ENCODE results near the gene TTC3.
A peak's percentile ranks its signal among the peaks of the same experiment; 100 is the strongest.

The TTC3 gene

DNA sequence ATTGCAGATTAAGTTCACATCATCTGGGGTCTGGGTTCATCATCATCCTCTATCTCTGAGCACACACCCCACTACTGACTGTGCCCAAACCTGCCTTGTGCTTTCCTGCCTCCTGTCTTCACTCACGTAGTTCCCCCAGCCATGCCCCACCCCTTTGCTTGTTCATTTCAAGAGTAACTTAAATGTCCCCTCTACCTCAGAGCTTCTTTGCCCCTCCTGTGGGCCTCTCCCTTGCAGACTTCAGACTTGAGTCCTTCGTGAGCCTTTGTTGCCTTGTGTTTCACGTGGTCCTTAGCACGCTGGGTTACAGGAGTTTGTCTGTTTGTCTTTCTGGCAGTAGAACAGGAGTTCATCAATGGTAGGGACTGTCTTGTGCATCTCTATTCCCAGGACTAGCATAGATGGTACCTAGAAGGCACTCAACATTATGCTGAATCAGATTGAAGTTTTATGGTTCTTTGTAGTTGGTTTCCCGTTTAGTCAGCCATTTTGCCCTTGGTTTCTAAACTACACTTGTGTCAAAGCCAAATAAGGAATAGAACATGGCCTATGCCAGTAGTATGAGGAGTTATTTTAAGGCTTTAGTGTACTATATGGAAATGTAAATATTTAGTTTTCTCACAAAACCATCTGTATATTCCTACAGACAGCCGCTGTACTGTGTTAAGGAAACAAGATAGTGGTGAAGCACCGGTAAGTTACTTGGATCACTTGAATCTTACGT, 86.2 kb downstream of the TTC3 start:
- H3K4me3 ChIP-seq (ENCODE audit: low read depth, low read length): no peak overlapping the region
- TF ChIP-seq, protein P1, sequence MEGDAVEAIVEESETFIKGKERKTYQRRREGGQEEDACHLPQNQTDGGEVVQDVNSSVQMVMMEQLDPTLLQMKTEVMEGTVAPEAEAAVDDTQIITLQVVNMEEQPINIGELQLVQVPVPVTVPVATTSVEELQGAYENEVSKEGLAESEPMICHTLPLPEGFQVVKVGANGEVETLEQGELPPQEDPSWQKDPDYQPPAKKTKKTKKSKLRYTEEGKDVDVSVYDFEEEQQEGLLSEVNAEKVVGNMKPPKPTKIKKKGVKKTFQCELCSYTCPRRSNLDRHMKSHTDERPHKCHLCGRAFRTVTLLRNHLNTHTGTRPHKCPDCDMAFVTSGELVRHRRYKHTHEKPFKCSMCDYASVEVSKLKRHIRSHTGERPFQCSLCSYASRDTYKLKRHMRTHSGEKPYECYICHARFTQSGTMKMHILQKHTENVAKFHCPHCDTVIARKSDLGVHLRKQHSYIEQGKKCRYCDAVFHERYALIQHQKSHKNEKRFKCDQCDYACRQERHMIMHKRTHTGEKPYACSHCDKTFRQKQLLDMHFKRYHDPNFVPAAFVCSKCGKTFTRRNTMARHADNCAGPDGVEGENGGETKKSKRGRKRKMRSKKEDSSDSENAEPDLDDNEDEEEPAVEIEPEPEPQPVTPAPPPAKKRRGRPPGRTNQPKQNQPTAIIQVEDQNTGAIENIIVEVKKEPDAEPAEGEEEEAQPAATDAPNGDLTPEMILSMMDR (IDR thresholded peaks at IDR 0.05; ENCODE audit: insufficient read depth, low read depth, low read length, missing control alignments): no peak
- peak; percentile 75 for DNase-seq (ENCODE audit: low read depth)

DNA sequence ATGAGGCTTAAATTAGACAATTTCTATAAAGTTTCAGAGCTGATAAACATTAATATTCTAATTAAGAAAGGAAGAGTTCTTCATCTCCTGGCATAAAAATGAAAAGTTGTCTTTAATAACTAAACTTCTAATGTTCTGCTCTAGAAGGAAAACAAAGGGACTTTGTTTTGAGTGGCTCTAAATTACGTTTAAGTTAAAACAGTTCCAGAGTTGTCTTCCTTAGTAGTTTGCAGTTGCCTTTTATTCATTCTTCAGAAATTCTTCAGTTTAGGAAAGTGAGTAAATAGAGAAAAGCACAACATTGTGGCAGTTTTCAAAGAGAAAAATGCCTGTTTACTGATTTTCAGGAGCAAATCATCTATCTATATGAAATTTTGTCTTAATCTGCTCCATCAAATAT, 86.9 kb downstream of the TTC3 start:
- TF ChIP-seq, protein P1 (IDR thresholded peaks at IDR 0.05; ENCODE audit: insufficient read depth, low read depth, low read length, missing control alignments): no peak
- DNase-seq (ENCODE audit: low read depth): no peak
- H3K4me3 ChIP-seq (ENCODE audit: low read depth, low read length): no peak overlapping the region

DNA sequence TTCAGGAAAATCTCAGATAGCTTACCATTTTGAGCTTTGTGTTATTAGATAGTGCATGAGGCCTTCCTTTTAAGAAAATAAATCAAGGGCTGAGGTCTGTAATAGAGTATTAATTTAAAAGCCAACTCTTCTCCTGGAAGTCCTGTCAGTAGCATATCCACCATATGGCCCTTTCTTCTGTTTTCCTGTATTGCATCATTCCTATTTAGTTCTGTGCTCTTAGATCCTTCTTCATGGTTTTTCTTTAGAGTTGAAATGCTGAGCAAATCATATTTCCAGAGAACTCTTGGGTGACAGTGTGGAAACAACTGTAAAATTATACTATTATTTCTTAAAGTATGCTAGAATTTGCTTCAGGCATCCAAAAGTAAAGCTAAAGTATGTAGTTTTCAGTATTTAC, 91.7 kb downstream of the TTC3 start:
- TF ChIP-seq, protein P1 (IDR thresholded peaks at IDR 0.05; ENCODE audit: insufficient read depth, low read depth, low read length, missing control alignments): no peak
- DNase-seq (ENCODE audit: low read depth): no peak

DNA sequence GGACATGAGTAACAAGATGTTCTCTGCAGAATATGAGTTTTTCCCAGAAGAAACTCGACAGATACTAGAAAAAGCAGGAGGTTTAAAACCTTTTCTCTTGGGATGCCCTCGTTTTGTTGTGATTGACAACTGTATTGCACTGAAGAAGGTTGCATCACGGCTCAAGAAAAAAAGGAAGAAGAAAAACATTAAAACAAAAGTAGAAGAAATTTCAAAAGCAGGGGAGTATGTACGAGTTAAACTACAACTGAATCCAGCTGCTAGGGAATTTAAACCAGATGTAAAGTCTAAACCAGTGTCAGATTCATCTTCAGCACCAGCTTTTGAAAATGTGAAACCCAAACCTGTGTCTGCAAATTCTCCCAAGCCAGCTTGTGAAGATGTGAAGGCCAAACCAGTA, 92.5 kb downstream of the TTC3 start:
- TF ChIP-seq, protein P1 (IDR thresholded peaks at IDR 0.05; ENCODE audit: insufficient read depth, low read depth, low read length, missing control alignments): no peak
- no peak for DNase-seq (ENCODE audit: low read depth)
- no peak overlapping the region for H3K4me3 ChIP-seq (ENCODE audit: low read depth, low read length)

More for the DNA sequence above, 91.7 kb downstream of the TTC3 start:
- no peak overlapping the region for H3K4me3 ChIP-seq (ENCODE audit: low read depth, low read length)

DNA sequence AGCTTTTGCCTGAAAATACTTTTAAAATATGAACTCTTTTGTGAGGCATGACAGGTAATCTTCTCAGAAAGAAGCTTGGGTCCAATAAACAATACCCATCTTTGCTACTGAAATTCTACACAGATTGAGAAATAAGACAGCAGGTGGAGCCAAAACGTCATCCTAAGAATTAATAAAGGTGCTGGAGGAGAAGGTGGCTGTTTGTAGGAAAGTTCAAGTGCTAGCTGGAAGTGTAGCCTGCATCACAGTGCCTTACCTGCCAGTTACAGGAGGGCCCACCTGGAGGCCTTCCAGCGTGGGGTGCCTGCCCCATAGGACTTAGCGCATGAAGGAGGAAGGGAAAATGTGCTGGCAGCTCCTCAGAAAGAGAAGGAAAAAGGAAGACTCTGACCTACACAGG, 93.7 kb downstream of the TTC3 start:
- peak; percentile 50 for DNase-seq (ENCODE audit: low read depth)
- TF ChIP-seq, protein P1 (IDR thresholded peaks at IDR 0.05; ENCODE audit: insufficient read depth, low read depth, low read length, missing control alignments): no peak
- no peak overlapping the region for H3K4me3 ChIP-seq (ENCODE audit: low read depth, low read length)

DNA sequence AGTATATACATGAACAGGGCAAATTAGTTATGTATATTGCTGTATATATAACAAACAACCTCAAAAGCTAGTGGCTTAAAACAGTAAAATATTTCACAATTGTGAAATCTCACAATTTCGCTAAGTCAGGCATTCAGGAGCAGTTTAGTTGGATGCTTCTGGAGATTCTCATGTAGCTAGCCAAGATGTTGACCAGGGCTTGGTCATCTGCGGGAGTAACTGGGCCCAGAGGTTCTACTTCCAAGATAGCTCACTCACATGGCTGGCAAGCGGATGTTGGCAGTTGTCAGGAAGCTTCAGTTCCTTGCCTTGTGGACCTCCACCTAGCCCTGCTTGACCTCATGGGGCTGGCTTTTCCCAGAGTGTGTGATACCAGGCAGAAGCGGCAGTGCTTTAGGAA, 95.6 kb downstream of the TTC3 start:
- no peak overlapping the region for H3K4me3 ChIP-seq (ENCODE audit: low read depth, low read length)
- no peak for DNase-seq (ENCODE audit: low read depth)
- TF ChIP-seq, protein P1 (IDR thresholded peaks at IDR 0.05; ENCODE audit: insufficient read depth, low read depth, low read length, missing control alignments): no peak

DNA sequence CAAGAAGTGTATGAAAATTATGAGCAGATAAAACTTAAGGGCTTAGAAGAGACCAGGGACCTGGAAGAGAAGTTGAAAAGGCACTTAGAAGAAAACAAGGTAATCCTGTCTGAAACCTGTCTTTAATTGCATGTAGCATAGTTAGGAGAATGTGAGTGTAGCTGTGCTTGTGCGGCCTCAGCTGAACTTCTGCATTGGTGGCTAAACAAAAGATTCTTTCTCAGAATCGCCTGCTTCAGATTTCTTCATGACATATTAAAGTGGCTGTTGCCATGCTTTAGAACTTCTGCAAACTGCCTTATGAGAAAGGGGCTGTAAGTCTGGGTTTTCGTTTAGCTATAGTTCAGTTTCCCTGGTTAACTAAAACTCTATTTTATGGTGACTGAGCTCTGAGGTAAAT, 99.6 kb downstream of the TTC3 start:
- DNase-seq (ENCODE audit: low read depth): no peak
- no peak overlapping the region for H3K4me3 ChIP-seq (ENCODE audit: low read depth, low read length)
- TF ChIP-seq, protein P1 (IDR thresholded peaks at IDR 0.05; ENCODE audit: insufficient read depth, low read depth, low read length, missing control alignments): no peak

All from GM12865 (cell line).